Activated CD4-positive, alpha-beta T cell treated with anti-CD3 and anti-CD28 coated beads for 4 hours (primary cell): ENCODE measurements around the gene EXOG.

Experiments used
- DNase-seq, 2 donors: peaks; one replicate each; pipeline ENCODE4 v3.0.0-alpha.2; 2020

EXOG gene

DNA sequence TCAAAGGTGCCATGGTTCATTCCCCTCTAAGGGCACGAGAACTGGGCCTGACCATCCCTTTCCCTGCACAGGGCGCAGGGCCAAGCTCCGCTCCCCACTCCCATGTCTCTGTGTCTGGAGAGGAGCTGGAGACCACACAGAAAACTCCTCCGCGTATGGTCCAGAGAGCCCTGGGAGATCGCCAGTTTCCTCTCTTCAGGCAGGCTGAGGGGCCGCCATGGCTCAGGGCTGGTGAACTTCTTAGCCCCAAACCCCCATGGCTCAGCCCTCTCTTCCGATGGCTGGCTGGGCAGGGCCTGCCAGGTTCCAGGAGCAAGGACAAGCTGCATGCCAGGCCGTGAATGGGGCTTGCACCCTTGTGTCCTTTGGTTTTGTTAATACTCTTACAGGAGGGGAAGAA lies 52.9 kb downstream of the EXOG start:
- DNase-seq: no peak

DNA sequence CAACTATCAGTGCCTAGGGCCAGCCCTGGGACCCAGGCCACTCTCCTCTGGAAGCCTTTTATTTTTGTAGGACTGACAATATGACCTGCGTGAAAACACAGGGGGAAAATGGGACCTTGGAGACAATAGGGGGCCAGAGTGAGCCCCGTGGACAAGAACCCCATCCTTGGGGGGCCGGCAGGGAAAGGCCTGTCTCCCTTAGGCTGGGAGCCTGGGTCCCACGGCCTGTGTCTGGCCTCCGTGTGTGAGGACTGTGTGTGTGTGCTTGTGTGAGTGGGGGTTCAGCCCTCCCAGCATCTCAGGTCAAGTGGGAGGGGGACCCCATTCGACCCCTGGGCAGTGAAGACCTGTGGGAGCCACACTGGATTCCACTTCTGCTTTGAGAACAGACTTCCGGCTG lies 53.3 kb downstream of the EXOG start:
- DNase-seq: no peak

DNA sequence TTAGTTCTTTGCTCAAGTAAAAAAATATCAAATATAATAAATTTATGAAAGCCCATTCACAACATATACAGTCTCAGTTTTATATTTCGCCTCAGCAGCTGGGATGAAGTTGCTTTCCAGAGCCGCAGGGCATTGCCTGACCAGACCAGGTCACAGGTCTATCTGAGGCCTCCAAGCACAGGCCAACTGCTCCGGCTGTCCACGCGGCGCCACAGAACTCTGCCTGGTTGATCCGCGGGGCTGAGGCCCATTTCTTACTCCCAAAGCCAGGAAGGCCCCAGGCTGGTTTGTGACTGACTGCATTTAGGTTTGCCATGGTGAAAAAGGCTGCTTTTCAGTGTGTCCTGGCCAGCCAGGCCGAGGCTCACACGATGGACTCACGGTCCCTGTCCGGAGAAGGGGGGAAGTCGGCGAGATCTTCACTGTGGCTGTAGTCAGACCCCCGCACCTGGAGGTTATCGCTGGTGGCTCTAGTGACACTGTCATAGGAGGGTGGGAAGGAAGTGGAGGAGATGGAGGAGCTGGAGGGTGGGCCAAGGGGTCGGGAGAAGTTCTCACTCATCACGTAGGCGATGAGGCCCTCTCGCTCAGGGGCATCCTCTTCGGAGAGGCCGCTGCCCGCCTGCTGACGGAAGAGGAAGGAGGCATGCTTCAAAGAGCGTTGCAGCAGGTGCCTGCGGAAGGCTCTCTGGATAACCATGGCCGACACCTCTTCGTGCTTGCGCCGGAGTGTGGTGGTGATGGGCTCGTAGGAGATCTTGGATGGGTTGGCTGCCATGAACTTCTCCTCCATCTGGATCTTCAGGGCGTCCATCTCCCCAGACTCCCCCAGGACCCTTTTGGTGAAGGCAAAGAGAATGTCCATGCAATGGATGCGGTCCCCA lies 54.1 kb downstream of the EXOG start:
- no peak for DNase-seq

DNA sequence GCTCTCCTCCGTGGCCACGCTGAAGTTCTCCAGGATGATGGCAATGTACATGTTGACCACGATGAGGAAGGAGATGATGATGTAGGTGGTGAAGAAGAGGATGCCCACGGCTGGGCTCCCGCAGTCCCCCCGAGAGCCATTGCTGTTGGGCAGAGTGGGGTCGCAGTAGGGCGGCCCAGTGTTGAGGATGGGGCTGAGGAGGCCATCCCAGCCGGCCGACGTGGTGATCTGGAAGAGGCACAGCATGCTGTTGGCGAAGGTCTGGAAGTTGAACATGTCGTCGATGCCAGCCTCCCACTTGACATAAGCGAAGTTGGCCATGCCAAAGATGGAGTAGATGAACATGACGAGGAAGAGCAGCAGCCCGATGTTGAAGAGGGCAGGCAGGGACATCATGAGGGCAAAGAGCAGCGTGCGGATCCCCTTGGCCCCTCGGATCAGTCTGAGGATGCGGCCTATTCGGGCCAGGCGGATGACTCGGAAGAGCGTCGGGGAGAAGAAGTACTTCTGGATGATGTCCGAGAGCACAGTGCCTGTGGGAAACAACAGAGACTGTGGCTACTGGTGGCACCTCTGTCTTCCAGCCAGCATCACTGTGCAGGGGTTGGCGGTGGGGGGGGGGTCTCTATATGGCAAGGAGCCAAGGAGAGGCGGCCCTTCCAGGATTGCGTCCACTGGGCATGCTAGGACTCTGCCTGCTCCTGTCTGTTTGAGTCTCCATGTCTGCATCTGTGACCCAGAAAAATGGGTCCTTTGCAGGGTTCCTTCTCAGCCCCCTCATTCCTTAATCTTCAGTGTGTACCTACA lies 55.1 kb downstream of the EXOG start:
- no peak for DNase-seq

DNA sequence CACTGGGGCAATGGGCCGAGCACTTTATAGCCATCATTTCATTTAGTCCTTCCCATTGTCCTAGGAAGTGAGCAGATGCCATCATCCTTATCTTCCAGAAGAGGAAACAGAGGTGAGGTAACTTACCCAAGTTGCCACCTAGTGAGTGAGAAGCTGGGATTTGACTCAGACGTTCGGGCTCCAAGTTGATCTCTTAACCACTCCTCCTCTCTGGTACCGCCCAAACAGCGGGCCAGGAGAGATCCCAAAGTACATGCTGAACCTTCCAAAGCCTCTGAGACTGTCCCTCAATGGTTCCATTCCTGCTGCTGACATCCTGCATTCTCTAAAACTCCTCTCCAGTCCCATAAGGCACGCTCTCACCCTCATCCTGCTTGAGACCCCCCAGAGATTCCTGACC lies 56.2 kb downstream of the EXOG start:
- DNase-seq: no peak

DNA sequence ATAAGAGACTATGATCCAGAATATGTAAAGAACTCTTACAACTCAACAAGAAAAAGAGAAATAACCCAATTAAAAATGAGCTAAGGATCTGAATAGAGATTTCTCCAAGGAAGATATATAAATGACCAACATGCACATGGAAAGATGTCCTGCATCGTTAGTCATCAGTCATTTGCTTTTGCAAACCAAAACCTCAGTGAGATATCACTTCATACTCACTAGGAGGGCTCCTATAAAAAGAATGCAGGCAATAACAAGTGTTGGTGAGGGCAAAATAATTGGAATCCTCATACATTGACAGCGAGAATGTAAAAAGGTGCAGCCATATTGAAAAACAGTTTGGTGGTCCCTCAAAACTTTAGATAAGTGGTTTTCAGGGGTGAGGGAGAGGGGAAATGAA lies 56.9 kb downstream of the EXOG start:
- no peak for DNase-seq

DNA sequence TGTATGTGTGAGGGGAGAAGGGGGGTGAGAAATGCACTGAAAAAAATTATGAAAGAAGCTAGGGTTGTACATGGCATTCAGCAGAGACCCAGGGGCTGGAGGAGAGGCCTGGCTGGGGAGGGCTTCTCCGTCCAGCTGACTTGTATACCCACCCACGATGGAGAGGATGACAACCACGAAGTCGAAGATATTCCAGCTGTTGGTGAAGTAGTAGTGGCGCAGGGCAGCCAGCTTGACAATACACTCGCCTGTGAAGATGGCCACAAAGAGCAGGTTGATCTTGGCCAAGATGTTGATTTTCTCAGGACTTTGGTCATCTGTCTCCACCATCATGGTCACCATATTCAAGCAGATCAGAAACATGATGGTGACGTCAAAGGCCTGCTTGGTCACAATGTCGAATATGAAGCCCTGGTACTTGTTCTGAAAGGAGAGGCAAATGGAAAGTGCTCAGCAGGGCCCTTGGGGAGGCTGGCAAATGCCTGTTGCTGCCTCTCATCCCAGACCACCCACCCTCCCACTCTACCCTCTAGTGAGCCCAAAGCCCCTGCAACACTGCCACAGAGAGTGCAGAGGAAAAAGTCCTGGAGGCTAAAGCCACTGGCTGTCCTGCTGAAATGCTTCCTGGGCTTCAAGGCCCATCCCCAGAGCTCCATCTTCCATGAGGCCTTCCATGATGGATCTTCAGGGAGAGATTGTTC lies 58.1 kb downstream of the EXOG start:
- DNase-seq: no peak

DNA sequence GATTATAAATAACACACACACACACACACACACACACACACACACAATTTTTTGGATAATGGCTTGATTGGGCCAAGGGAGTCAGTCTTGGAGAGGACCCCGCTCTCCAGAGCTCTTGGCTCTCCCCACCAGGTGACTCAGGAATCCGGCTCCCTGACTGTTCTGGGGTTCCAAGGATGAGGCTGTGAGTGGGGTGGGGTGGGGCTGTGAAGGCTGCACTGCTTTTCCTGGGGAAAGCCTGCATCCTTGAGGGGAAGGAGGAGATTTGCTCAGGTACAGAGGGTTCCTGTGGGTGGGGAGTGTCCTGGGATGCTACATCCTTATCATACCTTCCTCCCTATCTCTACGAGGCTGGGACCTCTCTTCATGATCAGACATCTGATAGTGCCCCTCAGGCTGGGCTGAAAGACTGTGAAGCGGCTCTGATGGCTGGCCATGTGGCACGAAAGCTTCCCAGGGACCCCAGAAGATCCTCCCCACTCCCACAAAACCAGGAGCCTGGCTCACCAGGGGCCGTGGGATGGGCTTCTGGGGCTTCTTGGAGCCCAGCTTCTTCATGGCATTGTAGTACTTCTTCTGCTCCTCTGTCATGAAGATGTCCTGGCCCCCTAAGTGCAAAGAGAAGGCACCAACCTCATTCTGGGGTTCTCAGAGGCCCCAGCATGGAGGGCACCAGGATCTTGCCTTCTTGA lies 59.2 kb downstream of the EXOG start:
- DNase-seq: no peak

DNA sequence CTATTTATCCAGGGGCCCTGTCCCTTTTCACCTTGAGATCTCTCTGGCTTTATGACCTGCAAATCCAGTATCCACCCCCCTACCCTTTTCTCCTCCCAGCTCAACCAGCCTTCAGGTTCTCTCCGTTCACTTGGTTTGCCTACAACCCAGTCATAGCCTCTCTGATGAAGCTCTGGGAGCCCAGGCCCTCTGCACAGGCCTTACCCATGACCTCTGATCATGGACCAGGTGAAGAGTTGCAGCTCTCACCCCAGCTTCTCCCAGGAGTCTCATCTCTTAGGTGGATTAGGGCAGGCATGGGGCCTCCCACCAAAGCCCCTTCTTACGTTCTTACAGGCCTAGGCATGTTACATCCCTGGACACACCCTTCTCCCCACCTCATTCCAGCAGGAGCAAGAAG lies 59.8 kb downstream of the EXOG start:
- no peak for DNase-seq

DNA sequence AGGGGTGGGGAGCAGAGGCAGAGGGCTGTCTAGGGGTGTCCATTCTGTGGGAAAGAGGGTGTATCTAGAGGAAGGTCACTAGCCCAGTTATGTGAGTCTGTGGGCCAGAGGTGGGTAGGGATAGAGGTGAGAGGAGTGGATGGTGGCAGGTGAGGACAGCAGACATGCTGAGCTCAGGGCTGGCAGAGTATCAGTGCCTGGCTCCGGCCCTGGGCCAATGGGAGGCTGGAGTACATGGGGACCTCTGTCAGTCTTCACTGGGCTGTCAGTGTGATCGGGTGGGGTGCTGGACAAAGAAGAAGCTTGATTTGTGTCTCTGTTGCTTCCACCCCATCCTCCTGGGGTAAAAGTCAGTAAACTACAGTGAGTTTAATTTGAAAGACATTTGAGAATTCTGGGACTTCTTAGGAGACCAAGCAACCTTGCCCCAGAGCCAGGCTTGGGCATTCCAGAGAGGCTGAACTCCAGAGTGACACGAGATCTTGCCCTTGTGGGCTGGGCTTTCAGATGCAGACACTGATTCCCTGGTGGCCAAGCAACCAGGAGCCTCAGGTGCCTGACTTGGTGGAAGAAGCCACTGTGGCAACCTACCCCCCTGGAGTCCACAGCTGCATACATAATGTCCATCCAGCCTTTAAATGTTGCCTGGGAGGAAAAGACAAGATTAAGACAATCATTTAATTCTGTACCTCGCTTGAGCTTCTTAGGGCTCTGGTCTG lies 60.7 kb downstream of the EXOG start:
- no peak for DNase-seq

DNA sequence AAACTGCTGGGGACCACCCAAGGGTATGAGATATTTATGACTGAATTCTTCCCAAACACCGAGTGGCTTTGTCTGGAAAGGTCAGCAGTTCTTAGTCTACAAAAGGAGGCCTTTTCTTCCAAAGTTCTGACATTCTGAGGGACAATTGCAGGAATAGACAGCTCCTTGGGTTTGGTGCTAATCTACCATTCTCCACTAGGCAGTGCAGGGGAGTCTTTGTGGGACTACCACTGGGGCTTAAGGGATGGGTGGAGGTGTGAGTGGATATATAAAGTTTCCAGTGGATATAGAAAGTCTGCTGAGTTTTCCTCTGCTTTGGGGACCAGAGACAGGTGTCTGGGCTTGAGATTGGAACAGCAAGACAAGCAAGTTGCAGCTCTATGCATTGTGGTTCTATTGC lies 62.7 kb downstream of the EXOG start:
- DNase-seq: no peak

DNA sequence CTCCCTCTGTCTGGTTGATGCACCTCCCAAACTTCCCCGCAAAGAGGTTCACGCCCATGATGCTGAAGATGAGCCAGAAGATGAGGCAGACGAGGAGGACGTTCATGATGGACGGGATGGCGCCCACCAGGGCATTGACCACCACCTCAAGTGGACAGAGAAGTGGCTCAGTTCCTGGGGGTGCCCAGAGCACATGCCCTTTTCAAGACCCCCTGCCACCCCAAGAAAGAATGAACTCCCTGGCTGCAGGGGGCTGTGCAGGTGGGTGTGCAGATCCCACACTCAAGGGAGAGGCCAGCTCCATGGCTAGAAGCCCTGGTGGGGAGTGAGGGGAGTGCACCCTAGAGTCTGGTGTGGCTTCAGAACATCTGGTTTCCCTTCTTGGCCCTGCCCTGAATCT lies 64.1 kb downstream of the EXOG start:
- DNase-seq: no peak

DNA sequence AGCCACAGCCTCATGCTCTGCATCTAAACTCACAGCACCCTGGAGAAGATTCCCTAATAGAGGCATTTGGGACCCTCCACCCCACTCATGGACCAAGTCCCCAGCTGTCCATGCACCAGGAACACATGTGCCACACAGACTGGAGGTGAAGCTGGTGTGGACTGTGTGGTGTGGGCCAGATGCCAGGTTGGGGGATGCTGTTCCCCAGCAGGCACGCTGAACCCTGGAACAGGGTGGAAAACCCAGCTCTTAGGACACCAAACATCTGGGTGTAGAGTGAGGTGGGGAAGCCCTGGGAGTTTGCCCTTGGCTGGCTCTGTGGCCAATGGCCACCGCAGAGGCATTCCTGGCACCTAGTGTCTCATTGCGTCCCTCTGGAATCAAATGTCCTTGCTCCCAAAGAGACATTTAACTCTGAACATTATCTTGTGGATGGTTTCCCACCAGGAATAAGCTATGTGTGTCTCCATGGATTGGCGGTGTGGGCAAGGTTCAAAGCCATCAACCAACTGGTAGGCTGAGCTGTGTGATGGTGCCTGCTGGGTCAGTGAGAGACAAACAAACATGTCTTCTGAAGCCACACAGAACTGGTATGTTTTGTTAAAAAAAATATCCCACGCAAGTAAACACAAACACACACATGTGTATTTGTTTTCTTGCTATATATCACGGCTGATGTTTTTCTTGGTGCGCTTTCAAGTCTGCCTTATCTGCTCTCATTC lies 65.0 kb downstream of the EXOG start:
- DNase-seq: no peak

DNA sequence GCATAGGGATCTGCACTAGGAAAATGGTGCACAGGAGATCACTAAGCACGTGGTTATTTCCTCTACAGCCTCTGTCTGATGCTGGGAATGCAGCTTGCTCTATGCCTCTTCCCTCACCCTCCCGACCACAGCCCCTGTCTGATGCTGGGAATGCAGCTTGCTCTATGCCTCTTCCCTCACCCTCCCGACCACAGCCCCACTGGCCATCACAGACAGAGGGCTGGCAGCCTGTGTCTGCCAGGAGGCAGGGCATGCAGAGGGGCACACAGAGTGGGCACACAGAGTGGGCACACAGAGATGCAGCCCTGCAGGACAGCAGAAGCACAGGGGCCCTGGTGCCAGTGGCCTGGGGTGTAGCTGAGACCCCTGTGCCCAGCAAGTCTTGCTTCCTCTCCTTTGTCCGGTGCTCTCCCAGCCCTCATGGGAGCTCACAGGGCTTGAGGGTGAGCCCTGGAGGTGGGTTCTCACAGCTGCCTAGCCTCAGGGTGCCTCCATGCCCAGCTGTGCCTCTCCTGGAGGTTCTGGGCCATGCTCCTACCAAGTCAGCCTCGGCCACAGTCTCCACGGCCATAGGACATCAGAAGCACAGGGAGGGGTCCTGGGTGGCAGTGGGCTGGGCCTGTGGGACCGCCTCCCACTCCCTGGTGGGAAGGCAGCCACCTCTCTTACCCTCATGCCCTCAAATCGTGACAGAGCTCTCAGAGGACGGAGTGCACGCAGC lies 65.8 kb downstream of the EXOG start:
- DNase-seq: no peak

DNA sequence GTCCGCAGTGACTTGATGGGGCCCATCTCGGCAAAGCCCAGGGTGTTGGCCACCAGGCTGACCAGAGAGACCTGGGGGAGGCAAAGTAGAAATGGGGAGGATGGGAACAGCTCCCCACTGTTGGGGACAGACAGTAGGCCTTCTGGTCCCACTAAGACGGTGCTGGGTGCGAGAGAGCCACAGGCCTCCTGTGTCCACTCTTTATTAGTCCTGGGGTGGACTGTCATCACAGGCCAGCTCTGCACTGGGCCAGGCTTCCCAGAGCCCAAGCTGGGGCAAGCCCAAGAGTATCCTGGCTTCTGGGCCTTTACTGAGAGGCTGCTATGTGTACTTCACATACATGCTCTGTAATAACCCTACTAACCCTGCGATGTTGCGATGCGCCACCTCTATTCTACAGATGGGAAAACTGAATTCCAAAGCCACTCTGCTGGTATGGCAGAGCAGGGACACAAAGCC lies 66.4 kb downstream of the EXOG start:
- DNase-seq: no peak

DNA sequence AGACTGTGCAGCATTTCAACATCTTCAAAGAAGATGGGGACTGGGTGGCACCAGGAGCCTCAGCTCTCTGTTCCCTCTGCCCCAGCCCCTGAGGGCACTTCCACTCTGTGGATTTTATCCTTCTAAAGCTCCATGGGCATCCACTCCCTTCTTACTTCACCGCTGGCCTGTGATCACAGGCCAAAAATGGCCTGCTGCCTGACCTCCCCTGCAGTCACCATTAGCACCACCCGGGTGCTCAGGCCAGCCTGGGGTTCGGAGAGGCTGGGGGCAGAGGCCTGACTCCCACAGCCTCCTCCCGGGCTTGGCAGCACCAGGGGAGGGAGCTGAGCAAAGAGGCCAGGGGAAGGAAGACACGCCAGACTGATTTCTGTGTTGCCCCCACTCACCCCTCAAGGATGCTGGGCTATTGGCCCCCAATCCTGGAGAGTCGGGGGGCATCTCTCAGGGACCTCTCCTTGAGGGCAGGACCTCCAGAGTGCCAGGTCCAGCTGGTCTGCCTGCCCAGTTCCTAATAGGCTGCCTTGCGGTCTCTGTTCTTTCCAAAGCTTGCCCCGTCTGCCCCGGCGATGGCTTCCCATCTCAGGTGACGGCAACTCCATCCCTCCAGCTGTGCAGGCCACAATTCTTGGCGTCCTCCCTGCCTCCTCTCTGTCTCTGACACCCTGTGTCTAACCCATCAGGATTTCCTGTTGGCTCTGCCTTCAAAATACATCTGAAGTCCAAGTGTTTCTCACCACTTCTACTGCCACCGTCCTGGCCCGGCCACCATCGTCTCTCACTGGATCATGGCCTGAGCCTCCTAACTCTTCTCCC lies 67.1 kb downstream of the EXOG start:
- no peak for DNase-seq

DNA sequence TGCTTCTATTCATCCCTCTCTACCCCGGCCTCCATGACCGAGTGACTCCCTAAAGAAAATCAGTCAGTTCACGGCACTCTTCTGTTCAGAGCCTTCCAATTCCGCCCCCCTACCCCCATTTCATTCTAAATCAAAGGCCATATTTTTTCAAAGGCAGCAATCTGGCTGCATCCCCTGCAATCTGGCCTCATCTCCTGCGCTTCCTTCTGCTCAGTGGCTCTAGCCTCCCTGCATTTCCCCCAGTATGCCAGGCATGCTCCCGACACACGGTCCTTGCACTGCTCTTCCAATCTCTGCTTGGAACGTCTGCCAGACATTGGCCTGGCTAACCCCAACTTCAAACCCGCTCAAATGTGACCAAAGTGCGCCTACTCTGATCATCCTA lies 67.7 kb downstream of the EXOG start:
- DNase-seq: no peak

DNA sequence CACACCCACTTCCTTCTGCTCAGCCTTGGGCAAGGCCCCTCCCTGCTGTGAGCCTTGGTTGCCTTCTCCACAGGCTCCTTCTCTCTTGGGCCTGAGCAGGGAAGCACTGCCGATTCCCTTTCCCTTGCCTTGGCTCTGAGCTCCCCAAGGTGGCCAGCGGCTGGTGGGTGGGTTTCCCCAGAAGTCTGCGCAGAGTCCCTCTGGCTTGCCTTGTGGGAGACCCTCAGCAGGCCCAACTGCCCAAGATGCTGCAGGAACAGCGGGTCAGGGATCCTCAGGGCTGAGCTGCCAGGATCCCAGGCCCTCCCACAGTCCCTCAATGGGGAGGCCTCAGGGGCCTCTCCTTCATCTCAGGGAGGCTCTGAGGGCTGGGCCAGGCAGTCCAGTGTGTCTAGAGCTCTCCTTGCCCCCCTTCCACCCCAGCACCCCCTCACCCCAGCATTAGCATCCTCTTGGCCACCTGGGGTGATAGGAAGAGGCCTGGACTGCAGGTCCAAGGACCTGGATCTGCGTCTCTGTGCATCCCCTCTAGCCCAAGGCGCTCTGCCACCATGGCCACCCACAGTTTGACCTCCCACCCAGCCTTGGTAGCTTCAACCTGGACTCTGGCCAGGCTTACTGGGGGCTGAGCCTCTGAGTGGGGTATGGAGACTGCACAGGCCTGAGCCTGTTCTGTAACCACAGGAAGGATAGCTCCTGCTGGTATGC lies 68.6 kb downstream of the EXOG start:
- no peak for DNase-seq
